ENCODE data around the gene RRP9.

GRCh38 chr3:51982352-51982837 lies 40.7 kb upstream of the RRP9 start:
- TF ChIP-seq CTCF (IDR thresholded peaks at IDR 0.05) (peak; percentile 59), EZH2 (IDR thresholded peaks at IDR 0.05) (no peak)

Data from neural progenitor cell (in vitro differentiated cells).